CD4-positive, alpha-beta T cell treated with Interleukin-15 for 4 hours (primary cell): ENCODE results near the gene SLC2A14.
"Not testable (repeated sequence)": the region's sequence is repeated elsewhere in the genome, so short reads cannot be mapped to it uniquely, and the experiment has no call there.

Experiments
- DNase-seq: peaks from one replicate; pipeline ENCODE4 v3.0.0-alpha.2; 2020; ENCODE audit warnings: low spot score

Gene SLC2A14

DNA sequence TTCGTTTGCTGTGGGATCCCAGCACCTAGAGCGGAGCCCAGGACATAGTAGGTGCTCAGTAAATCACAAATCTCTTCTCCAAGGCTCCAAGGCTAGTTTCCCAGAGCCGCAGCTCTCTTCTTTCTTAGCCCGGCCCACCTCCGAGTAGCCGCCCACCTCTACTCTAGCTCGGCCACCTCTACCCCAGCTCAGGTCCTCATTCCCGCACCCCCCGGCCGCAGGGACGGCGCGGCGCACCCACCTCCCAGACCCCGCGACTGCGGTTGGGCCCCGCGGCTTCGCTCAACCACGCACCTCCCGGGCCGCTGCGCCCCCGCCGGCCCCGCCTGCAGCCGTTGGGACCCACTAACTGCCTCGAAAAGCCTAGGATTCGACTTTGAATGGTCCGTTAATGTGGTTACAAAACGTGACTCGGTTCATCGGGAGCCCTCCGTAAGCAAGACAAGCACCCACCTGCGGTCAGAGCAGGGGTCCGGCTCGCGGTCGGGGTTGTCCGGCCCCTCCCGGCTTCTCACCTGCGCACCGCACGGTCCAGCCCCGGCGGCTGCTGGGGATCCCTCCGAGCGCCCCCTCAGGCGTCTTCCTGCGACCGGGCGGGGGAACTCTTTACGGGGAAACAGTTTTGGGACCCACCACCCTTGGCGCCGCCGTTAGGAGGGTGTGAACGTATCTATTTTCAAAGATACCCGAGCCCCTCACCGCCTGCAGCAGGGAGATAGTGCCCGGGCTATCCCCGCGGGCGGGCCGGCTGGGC lies at the start of gene SLC2A14:
Gene SLC2A14, minus strand, starts transcription at position 350 of the 754 bp plus-strand sequence. CDS start 3,035 bp downstream, outside the sequence.
- no peak for DNase-seq

GRCh38 chr12:7921181-7921580 lies 48.5 kb upstream of the SLC2A14 start:
- not testable (repeated sequence) for DNase-seq

GRCh38 chr12:7918268-7918590 lies 45.5 kb upstream of the SLC2A14 start:
- DNase-seq, result not testable (repeated sequence)

DNA sequence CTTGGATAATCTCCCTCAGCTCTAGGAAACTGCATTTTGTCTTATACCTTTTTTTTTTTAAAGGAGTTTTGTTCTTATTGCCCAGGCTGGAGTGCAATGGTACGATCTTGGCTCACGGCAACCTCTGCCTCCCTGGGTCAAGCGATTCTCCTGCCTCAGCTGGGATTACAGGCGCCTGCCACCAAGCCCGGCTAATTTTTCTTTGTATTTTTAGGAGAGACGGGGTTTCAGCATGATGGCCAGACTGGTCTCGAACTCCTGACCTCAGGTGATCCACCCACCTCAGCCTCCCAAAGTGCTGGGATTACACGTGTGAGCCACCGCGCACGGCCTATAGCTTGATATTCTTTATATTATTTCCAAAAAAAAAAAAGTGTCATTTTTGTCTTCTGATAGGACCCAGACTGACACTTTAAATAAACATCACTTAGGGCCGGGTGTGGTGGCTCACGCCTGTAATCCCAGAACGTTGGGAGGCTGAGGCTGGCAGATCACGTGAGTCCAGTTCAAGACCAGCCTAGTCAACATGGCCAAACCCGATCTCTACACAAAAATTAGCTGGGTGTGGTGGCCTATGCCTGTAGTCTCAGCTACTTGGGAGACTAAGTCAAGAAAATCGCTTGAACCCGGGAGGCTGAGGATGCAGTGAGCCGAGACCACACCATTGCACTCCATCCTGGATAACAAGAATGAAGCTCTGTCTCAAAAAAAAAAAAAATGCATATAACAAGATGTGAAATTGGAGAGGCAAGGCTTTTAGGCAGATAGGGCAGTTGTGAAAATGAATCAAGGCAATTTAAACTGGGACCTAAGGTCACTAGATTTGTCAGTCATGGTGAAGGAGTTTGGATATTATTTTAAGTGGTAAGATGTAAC lies 44.9 kb upstream of the SLC2A14 start:
- no peak for DNase-seq

DNA sequence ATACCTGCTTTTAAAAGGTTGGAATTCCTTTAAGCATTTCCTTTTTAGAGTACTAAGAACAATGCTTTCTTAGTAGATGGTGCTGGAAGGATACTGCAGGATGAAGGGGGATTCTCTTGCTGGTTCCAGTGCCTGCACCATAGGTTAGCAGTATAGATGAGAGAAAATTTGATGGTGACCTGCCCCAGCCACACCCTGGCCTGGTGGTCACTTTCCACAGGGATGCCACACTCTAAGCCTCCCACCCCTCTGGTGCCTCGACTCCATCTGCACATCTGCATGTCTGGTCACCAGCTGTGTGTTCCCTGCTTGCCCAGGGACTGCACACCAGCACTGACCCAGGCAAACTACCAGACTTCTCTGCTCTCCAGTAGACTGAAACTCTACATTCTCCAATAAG lies 44.2 kb upstream of the SLC2A14 start:
- DNase-seq, result no peak

DNA sequence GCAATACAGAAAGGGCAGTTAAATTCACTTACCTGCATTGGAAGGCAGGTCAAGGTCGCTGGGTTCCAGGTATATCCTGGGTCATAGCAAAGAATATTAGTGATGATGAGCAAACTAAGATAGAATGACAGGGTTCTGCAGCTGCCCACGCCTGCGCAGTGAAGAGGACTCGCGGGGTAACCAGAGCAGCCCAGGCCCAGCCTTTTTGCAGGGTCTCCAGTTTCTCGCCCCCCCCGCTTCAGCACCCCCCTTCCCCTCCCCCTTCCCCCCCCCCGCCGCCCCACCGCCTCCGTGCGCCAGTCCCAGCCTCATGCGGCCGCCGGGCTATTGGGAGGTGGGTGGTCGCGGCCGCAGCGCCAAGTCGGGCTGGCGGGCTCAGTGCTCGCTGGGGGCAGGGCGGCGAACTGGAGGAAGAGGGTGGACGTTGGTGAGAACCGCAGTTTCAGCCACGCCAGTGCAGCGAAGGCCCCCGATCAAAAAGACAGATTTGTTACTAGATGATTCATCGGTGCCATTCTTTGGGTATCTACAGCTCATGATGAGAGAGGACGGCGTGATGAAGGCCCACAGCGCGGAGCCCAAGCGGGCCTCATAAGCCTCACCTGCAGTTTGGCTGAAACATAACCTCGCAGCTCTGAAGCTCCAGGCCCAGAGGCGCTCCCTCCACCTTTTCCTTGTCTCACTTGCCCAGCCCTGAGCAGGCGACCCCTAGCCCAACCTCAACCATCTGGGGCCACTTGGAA lies 43.1 kb upstream of the SLC2A14 start:
- DNase-seq, result no peak

GRCh38 chr12:7910106-7910505 lies 37.4 kb upstream of the SLC2A14 start:
- not testable (repeated sequence) for DNase-seq

DNA sequence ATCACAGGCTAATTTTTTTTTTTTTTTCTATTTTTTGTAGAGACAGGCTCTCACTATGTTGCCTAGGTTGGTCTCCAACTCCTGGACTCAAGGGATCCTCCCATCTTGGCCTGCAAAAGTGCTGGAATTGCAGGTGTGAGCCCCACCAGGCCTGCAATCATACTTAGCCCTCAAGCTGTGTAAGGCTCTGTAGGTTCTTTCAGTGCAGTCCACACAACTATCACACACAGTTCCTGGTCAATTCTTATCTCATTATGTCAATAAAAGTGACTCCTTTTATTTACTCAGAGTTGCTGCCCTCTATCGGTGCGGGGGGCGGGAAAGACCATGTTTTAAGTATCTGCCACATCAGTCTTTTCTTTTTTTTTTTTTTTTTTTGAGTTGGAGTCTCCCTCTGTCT lies 34.3 kb upstream of the SLC2A14 start:
- no peak for DNase-seq

GRCh38 chr12:7906303-7906702 lies 33.6 kb upstream of the SLC2A14 start:
- DNase-seq, result not testable (repeated sequence)

- not testable (repeated sequence) for DNase-seq
Measured at GRCh38 chr12:7905600-7906125, 32.9 kb upstream of the SLC2A14 start.

DNA sequence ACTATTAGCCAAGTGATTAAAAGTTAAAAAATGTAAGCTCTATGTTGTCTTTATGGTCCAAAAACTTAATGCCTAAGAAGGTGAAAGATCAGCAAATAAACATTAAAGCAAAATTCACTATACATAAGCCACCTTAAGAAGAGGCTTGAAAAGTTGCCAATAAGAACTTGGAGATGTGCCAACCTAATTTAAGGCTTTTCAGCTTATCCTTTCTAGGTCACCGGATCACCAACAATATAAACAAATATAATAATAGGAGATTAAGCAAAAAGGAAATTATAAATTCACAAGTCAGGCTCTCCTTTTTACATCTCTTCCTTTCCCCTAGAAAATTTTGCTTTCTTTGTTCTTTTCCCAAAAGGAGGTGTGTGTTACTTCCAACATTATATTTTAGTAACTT lies 32.4 kb upstream of the SLC2A14 start:
- DNase-seq, result no peak

GRCh38 chr12:7902416-7902815 lies 29.7 kb upstream of the SLC2A14 start:
- DNase-seq, result not testable (repeated sequence)

- DNase-seq, result no peak
Measured at GRCh38 chr12:7899755-7900154, 27.0 kb upstream of the SLC2A14 start.

GRCh38 chr12:7896726-7897125 lies 24.0 kb upstream of the SLC2A14 start:
- not testable (repeated sequence) for DNase-seq

DNA sequence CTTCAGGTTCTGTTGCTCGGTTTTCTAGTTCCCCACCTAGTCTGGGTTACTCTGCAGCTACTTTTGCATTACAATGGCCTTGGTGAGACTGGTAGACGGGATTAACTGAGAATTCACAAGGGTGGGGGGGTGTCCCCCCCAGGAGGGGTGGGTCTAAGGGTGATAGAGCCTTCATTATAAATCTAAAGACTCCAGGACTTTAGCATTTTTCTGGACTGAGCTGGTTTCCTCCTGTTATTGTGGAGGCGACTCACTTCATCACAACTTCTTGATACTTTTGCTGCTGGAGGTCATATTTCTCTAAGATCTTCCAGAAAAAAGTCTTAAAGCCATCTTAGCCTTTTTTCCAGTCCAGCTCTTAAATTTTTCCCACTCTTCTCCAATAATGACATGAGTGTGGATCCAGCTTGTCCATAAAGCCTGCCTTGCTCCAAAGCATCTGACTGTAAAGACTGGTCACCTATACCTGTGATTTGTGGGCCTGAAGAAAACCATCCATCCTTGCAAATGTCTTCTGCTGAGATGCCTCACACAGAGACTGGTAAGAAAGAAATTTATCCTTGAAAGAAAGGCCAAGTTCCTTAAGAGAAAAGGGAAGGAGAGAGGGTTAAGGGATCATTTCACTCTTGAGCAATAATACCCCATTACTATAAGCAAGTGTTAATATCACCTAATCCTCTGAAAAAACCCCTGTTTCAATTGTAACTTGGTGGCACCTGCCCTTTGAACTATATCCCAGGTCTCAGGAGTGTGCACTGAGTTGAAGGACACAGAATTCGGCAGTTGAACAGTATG lies 19.7 kb upstream of the SLC2A14 start:
- no peak for DNase-seq

GRCh38 chr12:7884689-7885088 lies 12.0 kb upstream of the SLC2A14 start:
- DNase-seq, result no peak

DNA sequence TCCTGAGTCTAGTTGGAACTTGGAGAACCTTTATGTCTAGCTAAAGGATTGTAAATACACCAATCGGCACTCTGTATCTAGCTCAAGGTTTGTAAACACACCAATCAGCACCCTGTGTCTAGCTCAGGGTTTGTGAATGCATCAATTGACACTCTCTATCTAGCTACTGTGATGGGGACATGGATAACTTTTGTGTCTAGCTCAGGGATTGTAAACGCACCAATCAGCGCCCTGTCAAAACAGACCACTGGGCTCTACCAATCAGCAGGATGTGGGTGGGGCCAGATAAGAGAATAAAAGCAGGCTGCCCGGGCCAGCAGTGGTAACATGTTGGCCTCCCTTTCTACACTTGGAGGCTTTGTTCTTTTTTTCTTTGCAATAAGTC lies 9.0 kb upstream of the SLC2A14 start:
- DNase-seq, result not testable (repeated sequence)

DNA sequence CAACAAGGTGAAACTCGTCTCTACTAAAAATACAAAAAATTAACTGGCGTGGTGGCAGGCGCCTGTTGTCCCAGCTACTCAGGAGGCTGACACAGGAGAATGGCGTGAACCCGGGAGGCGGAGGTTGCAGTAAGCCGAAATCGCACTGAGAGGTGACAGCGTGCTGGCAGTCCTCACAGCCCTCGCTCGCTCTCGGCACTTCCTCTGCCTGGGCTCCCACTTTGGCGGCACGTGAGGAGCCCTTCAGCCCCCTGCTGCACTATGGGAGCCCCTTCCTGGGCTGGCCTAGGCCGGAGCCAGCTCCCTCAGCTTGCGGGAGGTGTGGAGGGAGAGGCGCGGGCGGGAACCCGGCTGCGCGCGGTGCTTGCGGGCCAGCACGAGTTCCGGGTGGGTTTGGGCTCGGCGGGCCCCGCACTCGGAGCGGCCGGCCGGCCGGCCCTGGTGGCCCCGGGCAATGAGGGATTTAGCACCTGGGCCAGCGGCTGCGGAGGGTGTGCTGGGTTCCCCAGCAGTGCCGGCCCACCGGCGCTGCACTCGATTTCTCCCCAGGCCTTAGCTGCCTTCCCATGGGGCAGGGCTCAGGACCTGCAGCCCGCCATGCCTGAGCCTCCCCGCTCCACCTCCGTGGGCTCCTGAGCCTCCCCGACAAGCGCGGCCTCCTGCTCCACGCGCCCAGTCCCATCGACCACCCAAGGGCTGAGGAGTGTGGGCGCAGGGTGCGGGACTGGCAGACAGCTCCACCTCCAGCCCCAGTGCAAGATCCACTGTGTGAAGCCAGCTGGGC lies 8.4 kb upstream of the SLC2A14 start:
- not testable (repeated sequence) for DNase-seq

DNA sequence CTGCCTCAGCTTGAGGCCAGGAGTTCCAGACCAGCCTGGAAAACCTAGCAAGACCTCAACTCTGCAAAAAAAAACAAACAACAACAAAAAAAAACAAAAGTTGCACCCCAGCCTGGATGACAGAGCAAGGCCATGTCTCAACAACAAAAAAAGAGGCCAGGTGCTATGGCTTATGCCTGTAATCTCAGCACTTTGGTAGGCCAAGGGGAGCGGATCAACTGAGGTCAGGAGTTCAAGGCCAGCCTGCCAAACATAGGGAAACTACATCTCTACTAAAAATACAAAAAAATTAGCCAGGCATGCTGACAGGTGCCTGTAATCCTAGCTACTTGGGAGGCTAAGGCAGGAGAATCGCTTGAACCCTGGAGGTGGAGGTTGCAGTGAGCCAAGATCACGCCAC lies 6.5 kb upstream of the SLC2A14 start:
- DNase-seq, result no peak

- no peak for DNase-seq
Measured at GRCh38 chr12:7877420-7877819, 4.7 kb upstream of the SLC2A14 start.

GRCh38 chr12:7870335-7870734 lies 2.4 kb downstream of the SLC2A14 start:
- DNase-seq, result no peak
